Stimulated activated CD4-positive, alpha-beta T cell treated with anti-CD3 and anti-CD28 coated beads, Interleukin-2, amount 100 ng/mL, for 48 hours (primary cell): ENCODE data around the gene CRY1.

ENCODE experiments used
- DNase-seq, 2 donors: peaks; one replicate each; pipeline ENCODE4 v3.0.0-alpha.2; 2020

Gene CRY1

DNA sequence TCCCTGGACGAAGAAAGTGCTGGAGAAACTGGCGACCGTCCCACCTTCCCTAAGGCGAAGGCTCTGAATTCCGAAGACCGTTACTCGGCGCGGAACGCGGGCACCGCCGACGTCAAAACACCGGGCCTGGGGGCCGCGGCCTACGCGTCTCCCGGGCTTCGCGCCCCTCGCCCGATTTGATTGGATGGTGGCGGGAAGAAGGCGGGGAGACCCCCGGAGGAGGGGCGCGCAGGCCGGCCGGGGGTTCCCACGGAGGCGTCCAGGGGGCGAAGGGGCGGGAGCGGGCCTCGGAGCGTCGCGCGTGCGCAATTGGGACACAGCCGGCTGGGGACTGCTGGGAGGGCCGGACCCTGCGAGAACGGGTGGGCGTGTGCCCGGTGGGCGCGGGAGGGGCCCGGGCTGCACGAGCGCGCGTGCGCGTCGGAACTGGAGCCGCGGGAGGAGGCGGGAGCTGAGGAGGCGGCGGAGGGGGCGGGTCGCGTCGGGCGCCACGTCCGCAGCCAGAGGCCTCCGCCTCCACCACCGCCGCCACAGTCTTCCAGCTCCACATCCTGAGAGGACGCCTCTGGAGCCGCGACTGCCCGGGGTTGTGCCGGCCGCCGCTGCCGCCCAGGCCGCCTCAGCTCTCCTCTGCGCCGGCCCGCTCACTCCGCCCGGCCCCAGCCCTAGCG is 137.8 kb downstream of the CRY1 start, which contains the start of gene TMEM263:
Gene TMEM263, plus strand, starts transcription at position 531 of the 671 bp plus-strand sequence. CDS start 11,210 bp downstream, outside the sequence.
- DNase-seq, result peak; percentile 80 to 84

DNA sequence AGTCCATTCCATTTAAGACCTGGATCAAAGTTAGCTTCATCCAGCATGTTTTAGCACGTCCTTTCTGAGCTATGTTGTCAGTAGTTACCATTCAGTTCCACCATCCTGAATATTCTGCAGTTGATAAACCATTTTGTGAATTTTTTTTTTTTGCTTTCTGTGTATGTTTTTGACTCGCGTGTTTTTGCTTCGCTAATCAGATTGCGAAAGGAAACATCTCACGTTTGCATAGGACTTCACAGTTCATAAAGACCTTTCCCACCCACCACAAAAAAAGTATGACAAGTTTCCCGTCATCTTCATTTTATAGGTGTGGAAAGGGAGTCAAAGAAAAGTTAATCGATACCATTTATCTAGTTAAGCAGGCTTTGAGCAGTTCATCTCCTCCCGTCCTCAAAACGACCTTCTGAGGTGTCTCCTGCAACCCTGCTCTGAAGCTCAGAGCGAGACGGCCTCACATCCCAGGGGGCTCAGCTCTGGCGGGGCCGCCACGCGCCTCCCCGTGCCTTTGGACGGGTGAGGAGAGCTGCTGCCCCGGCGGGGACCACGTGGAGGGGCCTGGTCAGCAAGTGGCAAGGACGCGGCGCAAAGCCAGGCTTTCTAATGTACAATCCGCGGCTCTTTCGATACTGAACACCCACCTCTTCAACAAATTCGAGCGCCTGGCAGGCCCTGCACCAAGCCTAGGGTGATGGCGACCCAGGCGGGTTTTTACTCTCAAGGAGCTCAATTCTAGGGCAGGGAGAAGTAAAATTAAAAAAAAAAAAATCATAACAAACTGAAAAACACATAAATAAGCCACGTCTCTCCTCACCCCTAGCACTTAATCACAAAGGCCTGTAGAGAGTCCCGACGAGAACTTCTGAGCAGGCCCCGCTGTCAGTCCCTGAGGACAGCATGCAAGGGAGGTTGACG is 138.6 kb downstream of the CRY1 start:
- DNase-seq, result no peak

GRCh38 chr12:106953352-106954250 is 139.7 kb downstream of the CRY1 start:
- no peak for DNase-seq

GRCh38 chr12:106950591-106950990 is 142.8 kb downstream of the CRY1 start:
- DNase-seq, result no peak

GRCh38 chr12:106947461-106947860 is 145.9 kb downstream of the CRY1 start:
- no peak for DNase-seq

DNA sequence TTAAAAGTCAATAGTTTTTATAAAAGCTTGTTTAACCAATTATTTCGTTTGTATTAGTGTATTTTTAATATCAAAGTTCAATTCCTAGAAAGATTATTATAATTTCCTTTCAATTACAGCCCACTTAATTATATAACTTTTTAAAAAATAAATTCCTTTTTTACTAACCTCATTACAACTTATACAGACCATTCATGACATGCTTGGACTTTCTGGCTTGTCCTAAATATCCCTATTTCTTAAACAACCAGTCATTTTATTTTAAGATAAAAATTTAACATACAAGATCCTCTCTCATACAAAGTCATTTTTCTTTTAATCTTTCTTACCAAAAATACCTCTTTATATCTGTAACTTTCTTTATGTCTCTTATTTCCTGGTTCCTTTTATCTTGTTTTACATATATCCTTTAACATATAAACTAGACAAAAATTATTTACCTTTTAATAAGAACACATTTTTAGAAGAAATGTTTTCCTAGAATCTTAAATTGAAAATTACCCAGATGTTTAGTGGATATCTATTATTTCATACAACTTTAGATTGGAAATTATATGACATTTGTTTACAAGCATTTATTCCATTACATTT is 148.0 kb downstream of the CRY1 start:
- no peak for DNase-seq

DNA sequence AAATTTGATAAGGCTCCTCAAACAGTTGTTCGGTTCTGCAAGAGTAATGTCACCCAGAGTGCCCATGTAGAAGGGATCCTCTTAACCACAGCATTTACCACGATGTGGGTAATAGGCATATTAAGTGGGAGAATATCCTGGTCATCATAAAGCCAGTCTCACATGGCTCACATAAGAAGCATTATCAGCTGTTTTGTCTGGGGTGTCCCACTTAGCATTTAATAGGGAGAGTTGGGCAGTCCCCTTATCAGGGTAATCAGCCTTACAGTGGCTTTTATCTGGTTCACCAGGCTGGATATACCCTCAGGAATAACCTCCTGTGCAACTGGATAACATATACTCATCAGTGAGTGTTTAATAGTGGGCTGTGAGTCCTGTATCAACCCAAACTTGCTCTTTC is 150.6 kb downstream of the CRY1 start:
- no peak for DNase-seq

- no peak for DNase-seq
These were observed 151.7 kb downstream of the CRY1 start for GRCh38 chr12:106941481-106942156.
